GM18511 (cell line): ENCODE data around the gene THEMIS.
"Not testable (repeated sequence)": the region's sequence is repeated elsewhere in the genome, so short reads cannot be mapped to it uniquely, and the experiment has no call there.

Source experiments
- ATAC-seq: cut with Tn5 transposase; IDR thresholded peaks from one replicate; pipeline ENCODE4 v1.9.1; 2021; ENCODE audit warnings: mild to moderate bottlenecking, moderate library complexity; ENCODE audit not compliant: unreplicated experiment

Gene THEMIS

GRCh38 chr6:127738423-127738822 is 162.4 kb downstream of the THEMIS start:
- ATAC-seq, result no peak

- ATAC-seq, result no peak
Measured at GRCh38 chr6:127737768-127738167, 163.1 kb downstream of the THEMIS start.

GRCh38 chr6:127737009-127737486 is 163.8 kb downstream of the THEMIS start:
- peak; percentile 93 for ATAC-seq

GRCh38 chr6:127732927-127733326 is 167.9 kb downstream of the THEMIS start:
- ATAC-seq, result no peak

- no peak for ATAC-seq
Measured at GRCh38 chr6:127727260-127727953, 173.5 kb downstream of the THEMIS start.

- no peak for ATAC-seq
Measured at GRCh38 chr6:127725821-127726220, 175.0 kb downstream of the THEMIS start.

- ATAC-seq, result no peak
Measured at GRCh38 chr6:127718694-127719093, 182.2 kb downstream of the THEMIS start.

GRCh38 chr6:127717384-127717783 is 183.5 kb downstream of the THEMIS start:
- ATAC-seq, result no peak

- ATAC-seq, result no peak
Measured at GRCh38 chr6:127716465-127716864, 184.4 kb downstream of the THEMIS start.

GRCh38 chr6:127710668-127711067 is 190.2 kb downstream of the THEMIS start:
- no peak for ATAC-seq

GRCh38 chr6:127706216-127706615 is 194.6 kb downstream of the THEMIS start:
- no peak for ATAC-seq

- ATAC-seq, result no peak
Measured at GRCh38 chr6:127695108-127695507, 205.8 kb downstream of the THEMIS start.

- ATAC-seq, result no peak
Measured at GRCh38 chr6:127691146-127691545, 209.7 kb downstream of the THEMIS start.

GRCh38 chr6:127690588-127690987 is 210.3 kb downstream of the THEMIS start:
- ATAC-seq, result no peak

- ATAC-seq, result no peak
Measured at GRCh38 chr6:127690092-127690491, 210.8 kb downstream of the THEMIS start.

GRCh38 chr6:127687490-127687889 is 213.4 kb downstream of the THEMIS start:
- ATAC-seq, result not testable (repeated sequence)

- ATAC-seq, result no peak
Measured at GRCh38 chr6:127686084-127686483, 214.8 kb downstream of the THEMIS start.

GRCh38 chr6:127684501-127684900 is 216.4 kb downstream of the THEMIS start:
- ATAC-seq, result no peak
